IMR-90 (cell line): Measurements from ENCODE around the gene KLHL34. TPM values are rescaled to one million over a fixed set of nuclear protein-coding genes. Genes with fewer than 3 reads are reported as not detected.

Source experiments
- ATAC-seq: fragments of 200-7000 bp; cut with Tn5 transposase; 2 replicates; pipeline ENCODE4 v1.9.1; 2020; ENCODE audit warnings: low read depth, mild to moderate bottlenecking, moderate library complexity
- BruUV-seq: library from RNA; stranded (reverse); fragments of 400-500 nt; replicated peaks from 2 replicates; lab custom pipeline; 2021; lab: Mats Ljungman, UMichigan
- CTCF ChIA-PET: fragments of 300-600 bp; formaldehyde crosslinking; extraction: SDS; loops from one replicate; lab custom pipeline; 2021; ENCODE audit warnings: antibody characterized with exemption; lab: Yijun Ruan, JAX
- POLR2A ChIA-PET: fragments of 300-600 bp; sonication (Branson Sonifier 250); formaldehyde crosslinking; loops from one replicate; lab custom pipeline; 2022; ENCODE audit warnings: antibody characterized with exemption; ENCODE audit not compliant: unreplicated experiment; lab: Charles Lee
- DNase-seq: peaks from one replicate; pipeline ENCODE4 v3.0.0; 2013
- H2AFZ ChIP-seq: replicated peaks from 2 replicates; pipeline ENCODE3; 2013; ENCODE audit warnings: low read length, mild to moderate bottlenecking; ENCODE audit not compliant: poor library complexity
- H2AK5ac ChIP-seq: 2 replicates; pipeline ENCODE4 v1.6.1; 2013; ENCODE audit warnings: low read depth, low read length, inconsistent platforms
- H2AK9ac ChIP-seq: replicated peaks from 2 replicates; pipeline ENCODE3; 2013; ENCODE audit warnings: mild to moderate bottlenecking, low read depth, low read length, moderate library complexity; ENCODE audit not compliant: poor library complexity
- H2BK120ac ChIP-seq: 2 replicates; pipeline ENCODE4 v1.6.1; 2013; ENCODE audit warnings: low read depth, low read length, inconsistent platforms
- H2BK15ac ChIP-seq: 3 replicates; pipeline ENCODE4 v1.6.1; 2013; ENCODE audit warnings: low read depth, low read length, inconsistent platforms
- H2BK20ac ChIP-seq: 2 replicates; pipeline ENCODE4 v1.6.1; 2013; ENCODE audit warnings: low read depth, mild to moderate bottlenecking, inconsistent platforms, low read length, moderate library complexity
- H2BK5ac ChIP-seq: 2 replicates; pipeline ENCODE4 v1.6.1; 2013; ENCODE audit warnings: mild to moderate bottlenecking, low read depth, low read length, inconsistent platforms; ENCODE audit not compliant: poor library complexity, severe bottlenecking
- H3K14ac ChIP-seq: replicated peaks from 2 replicates; pipeline ENCODE4 v1.6.1; 2013; ENCODE audit warnings: low read depth, low read length, inconsistent platforms
- H3K18ac ChIP-seq: 2 replicates; pipeline ENCODE4 v1.6.1; 2013; ENCODE audit warnings: low read depth, low read length, control low read depth
- H3K23ac ChIP-seq: 2 replicates; pipeline ENCODE4 v1.6.1; 2013; ENCODE audit warnings: low read depth, low read length, inconsistent platforms
- H3K27ac ChIP-seq: 2 replicates; pipeline ENCODE4 v1.5.1; 2013; ENCODE audit warnings: mild to moderate bottlenecking, control low read depth, low read length; ENCODE audit not compliant: insufficient read depth
- H3K27me3 ChIP-seq: 2 replicates; pipeline ENCODE4 v1.6.1; 2013; ENCODE audit warnings: low read length; ENCODE audit not compliant: control insufficient read depth, insufficient read depth
- H3K36me3 ChIP-seq: 2 replicates; pipeline ENCODE4 v1.6.1; 2013; ENCODE audit warnings: low read length, mixed read lengths; ENCODE audit not compliant: control insufficient read depth, insufficient read depth
- H3K4ac ChIP-seq: 2 replicates; pipeline ENCODE4 v1.6.1; 2013; ENCODE audit warnings: low read depth, low read length, inconsistent platforms
- H3K4me1 ChIP-seq: 2 replicates; pipeline ENCODE4 v1.6.1; 2013; ENCODE audit warnings: low read length, mixed read lengths; ENCODE audit not compliant: control insufficient read depth, insufficient read depth
- H3K4me2 ChIP-seq: 2 replicates; pipeline ENCODE4 v1.6.1; 2013; ENCODE audit warnings: low read depth, mild to moderate bottlenecking, control low read depth, low read length, moderate library complexity
- H3K4me3 ChIP-seq: 2 replicates; pipeline ENCODE4 v1.5.1; 2013; ENCODE audit warnings: low read depth, mild to moderate bottlenecking, control low read depth, low read length, moderate library complexity; ENCODE audit not compliant: insufficient read depth
- H3K56ac ChIP-seq: 2 replicates; pipeline ENCODE4 v1.6.1; 2013; ENCODE audit warnings: low read length, inconsistent platforms; ENCODE audit not compliant: insufficient read depth; ENCODE audit errors: extremely low read depth
- H3K79me1 ChIP-seq, 2 experiments: 2 replicates each; pipeline ENCODE4 v1.6.1; 2013; ENCODE audit warnings: low read length in 2 of 2, inconsistent platforms in 1 of 2, low read depth in 1 of 2
- H3K9ac ChIP-seq: 2 replicates; pipeline ENCODE4 v1.6.1; 2013; ENCODE audit warnings: low read depth, low read length, control low read depth
- H3K9me1 ChIP-seq: 2 replicates; pipeline ENCODE4 v1.6.1; 2013; ENCODE audit warnings: low read length, inconsistent platforms; ENCODE audit not compliant: insufficient read depth
- H3K9me3 ChIP-seq: 2 replicates; pipeline ENCODE4 v1.6.1; 2013; ENCODE audit warnings: low read length; ENCODE audit not compliant: control insufficient read depth, insufficient read depth
- H4K20me1 ChIP-seq: 2 replicates; pipeline ENCODE4 v1.6.1; 2013; ENCODE audit warnings: low read length, inconsistent platforms; ENCODE audit not compliant: insufficient read depth
- H4K5ac ChIP-seq: 2 replicates; pipeline ENCODE4 v1.6.1; 2013; ENCODE audit warnings: mild to moderate bottlenecking, low read depth, low read length, control low read depth
- H4K8ac ChIP-seq, 2 experiments: 2 replicates each; pipeline ENCODE4 v1.6.1; 2013; ENCODE audit warnings: low read depth in 2 of 2, low read length in 2 of 2, control low read depth in 1 of 2, inconsistent platforms in 1 of 2
- H4K91ac ChIP-seq: 2 replicates; pipeline ENCODE4 v1.6.1; 2013; ENCODE audit warnings: low read depth, low read length, inconsistent platforms; ENCODE audit not compliant: insufficient read depth
- BHLHE40 ChIP-seq: fragments of 150-350 bp; IDR thresholded peaks from 2 replicates; pipeline ENCODE4 v1.6.1; 2016; ENCODE audit warnings: mild to moderate bottlenecking, low read depth, low read length
- CEBPB ChIP-seq: IDR thresholded peaks from 2 replicates; pipeline ENCODE4 v1.6.1; 2012; ENCODE audit warnings: low read depth, low read length, improper control_type of control experiment
- ELK1 ChIP-seq: fragments of 150-350 bp; IDR thresholded peaks from 2 replicates; pipeline ENCODE4 v1.6.1; 2016; ENCODE audit warnings: low read depth, mild to moderate bottlenecking, low read length, moderate library complexity, borderline replicate concordance
- FOS ChIP-seq: fragments of 150-350 bp; IDR thresholded peaks from 2 replicates; pipeline ENCODE4 v1.6.1; 2016; ENCODE audit warnings: low read depth, low read length
- MAFK ChIP-seq: IDR thresholded peaks from 2 replicates; pipeline ENCODE4 v1.6.1; 2012; ENCODE audit warnings: low read depth, low read length, improper control_type of control experiment
- MAZ ChIP-seq: IDR thresholded peaks from 2 replicates; pipeline ENCODE4 v1.6.1; 2012; ENCODE audit warnings: low read depth, mild to moderate bottlenecking, low read length, improper control_type of control experiment, moderate library complexity, borderline replicate concordance
- MXI1 ChIP-seq: IDR thresholded peaks from 2 replicates; pipeline ENCODE4 v1.6.1; 2012; ENCODE audit warnings: low read depth, mild to moderate bottlenecking, low read length, moderate library complexity, borderline replicate concordance
- NFE2L2 ChIP-seq: fragments of 150-350 bp; IDR thresholded peaks from 2 replicates; pipeline ENCODE4 v1.6.1; 2016; ENCODE audit warnings: low read depth, mild to moderate bottlenecking, low read length
- POLR2A ChIP-seq: IDR thresholded peaks from 2 replicates; pipeline ENCODE4 v1.6.1; 2012; ENCODE audit warnings: mild to moderate bottlenecking, low read depth, low read length
- RAD21 ChIP-seq: IDR thresholded peaks from 2 replicates; pipeline ENCODE4 v1.6.1; 2012; ENCODE audit warnings: low read length, improper control_type of control experiment
- RCOR1 ChIP-seq: IDR thresholded peaks from 2 replicates; pipeline ENCODE4 v1.6.1; 2012; ENCODE audit warnings: mild to moderate bottlenecking, low read length, improper control_type of control experiment; ENCODE audit not compliant: insufficient replicate concordance
- RFX5 ChIP-seq: IDR thresholded peaks from 2 replicates; pipeline ENCODE4 v1.8.0; 2012; ENCODE audit warnings: low read depth, mild to moderate bottlenecking, low read length, moderate library complexity
- SMC3 ChIP-seq: fragments of 150-350 bp; IDR thresholded peaks from 2 replicates; pipeline ENCODE4 v1.6.1; 2016; ENCODE audit warnings: low read depth, mild to moderate bottlenecking, antibody characterized with exemption, low read length, moderate library complexity
- WGBS, 2 experiments: methylation state at CpG; one replicate each; pipeline versions ENCODE4 v1.1.5 to v1.1.7; 2013; ENCODE audit warnings: missing lambda C conversion rate in 2 of 2; ENCODE audit not compliant: insufficient read length in 1 of 2; ENCODE audit errors: extremely low coverage in 2 of 2; 5-methylcytosine and 5-hydroxymethylcytosine counted together
- dilution Hi-C: fragments of 300-500 bp; cut with HindIII; formaldehyde crosslinking; loops from one replicate; pipeline ENCODE4 v1.14.3; 2018; ENCODE audit warnings: low sequenced_read_pairs; ENCODE audit not compliant: unreplicated experiment
- in situ Hi-C: fragments of 300-500 bp; cut with MboI; formaldehyde crosslinking; loops from 3 replicates; pipeline ENCODE4 v1.14.3; 2019; ENCODE audit warnings: low sequenced_read_pairs, inconsistent platforms, mixed read lengths
- intact Hi-C: fragments of 100-400 bp; cut with micrococcal nuclease; formaldehyde crosslinking; loops from 2 replicates; pipeline ENCODE4 v1.10.0; 2022
- polyA plus RNA-seq, 3 experiments: library from polyadenylated mRNA; depleted of rRNA; stranded (reverse); fragments of >200 nt; gene quantifications; 2 replicates each; pipeline ENCODE4 v1.2.3, GENCODE V29; 2012; ENCODE audit warnings: low replicate concordance in 1 of 3
- total RNA-seq: library from RNA; depleted of rRNA; stranded (reverse); fragments of >200 nt; gene quantifications from 2 replicates; pipeline ENCODE4 v1.2.3, GENCODE V29; 2012
- TF ChIP-seq, protein P1 (sequence below): conservative IDR thresholded peaks from 2 replicates; pipeline ENCODE4 v1.5.1; 2012; ENCODE audit warnings: mild to moderate bottlenecking, low read depth, low read length, improper control_type of control experiment
- TF ChIP-seq, protein P2 (sequence below): fragments of 150-350 bp; IDR thresholded peaks from 2 replicates; pipeline ENCODE4 v1.6.1; 2017; ENCODE audit warnings: mild to moderate bottlenecking, antibody characterized with exemption, low read length, low read depth

Gene KLHL34
- total and polyA plus RNA-seq, 2 of the 4 experiments (the other 2 are of a cell fraction) = not detected

DNA sequence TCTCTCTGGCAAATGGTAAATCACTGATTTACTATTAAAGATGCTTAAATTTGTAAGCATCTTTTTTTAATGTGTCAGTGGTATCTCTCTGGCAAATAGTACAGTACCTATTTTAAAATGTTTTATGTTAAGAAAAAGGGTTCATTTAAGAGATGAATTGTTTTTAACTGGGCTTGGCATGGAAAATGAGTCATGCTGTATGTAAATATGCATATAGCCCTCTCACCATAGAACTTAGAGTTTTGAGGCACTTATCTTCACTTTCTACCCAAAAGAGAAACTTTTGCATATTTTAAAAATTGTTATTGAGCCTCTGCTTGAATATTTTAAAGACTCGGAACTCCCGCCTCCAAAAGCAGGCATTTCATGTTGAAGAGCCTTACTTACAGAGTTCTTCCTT lies 37.9 kb downstream of the KLHL34 start:
- no CpG with 5 or more reads among the region's 2 CpGs for WGBS, 2 experiments
- H3K4ac ChIP-seq = no peak overlapping the region
- dilution Hi-C loops = no loop called here
- CTCF ChIA-PET = no interaction called here
- no peaks in the 10 kb centered on the region for H4K20me1 ChIP-seq
- no peak overlapping the region for H4K5ac ChIP-seq
- TF ChIP-seq CEBPB (no peak), RFX5 (no peak), FOS (no peak), POLR2A (no peak), RCOR1 (no peak), SMC3 (no peak), MXI1 (no peak), NFE2L2 (no peak), RAD21 (no peak), MAFK (no peak), MAZ (no peak), ELK1 (no peak), BHLHE40 (no peak)
- TF ChIP-seq, protein P1, sequence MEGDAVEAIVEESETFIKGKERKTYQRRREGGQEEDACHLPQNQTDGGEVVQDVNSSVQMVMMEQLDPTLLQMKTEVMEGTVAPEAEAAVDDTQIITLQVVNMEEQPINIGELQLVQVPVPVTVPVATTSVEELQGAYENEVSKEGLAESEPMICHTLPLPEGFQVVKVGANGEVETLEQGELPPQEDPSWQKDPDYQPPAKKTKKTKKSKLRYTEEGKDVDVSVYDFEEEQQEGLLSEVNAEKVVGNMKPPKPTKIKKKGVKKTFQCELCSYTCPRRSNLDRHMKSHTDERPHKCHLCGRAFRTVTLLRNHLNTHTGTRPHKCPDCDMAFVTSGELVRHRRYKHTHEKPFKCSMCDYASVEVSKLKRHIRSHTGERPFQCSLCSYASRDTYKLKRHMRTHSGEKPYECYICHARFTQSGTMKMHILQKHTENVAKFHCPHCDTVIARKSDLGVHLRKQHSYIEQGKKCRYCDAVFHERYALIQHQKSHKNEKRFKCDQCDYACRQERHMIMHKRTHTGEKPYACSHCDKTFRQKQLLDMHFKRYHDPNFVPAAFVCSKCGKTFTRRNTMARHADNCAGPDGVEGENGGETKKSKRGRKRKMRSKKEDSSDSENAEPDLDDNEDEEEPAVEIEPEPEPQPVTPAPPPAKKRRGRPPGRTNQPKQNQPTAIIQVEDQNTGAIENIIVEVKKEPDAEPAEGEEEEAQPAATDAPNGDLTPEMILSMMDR = no peak
- TF ChIP-seq, protein P2, sequence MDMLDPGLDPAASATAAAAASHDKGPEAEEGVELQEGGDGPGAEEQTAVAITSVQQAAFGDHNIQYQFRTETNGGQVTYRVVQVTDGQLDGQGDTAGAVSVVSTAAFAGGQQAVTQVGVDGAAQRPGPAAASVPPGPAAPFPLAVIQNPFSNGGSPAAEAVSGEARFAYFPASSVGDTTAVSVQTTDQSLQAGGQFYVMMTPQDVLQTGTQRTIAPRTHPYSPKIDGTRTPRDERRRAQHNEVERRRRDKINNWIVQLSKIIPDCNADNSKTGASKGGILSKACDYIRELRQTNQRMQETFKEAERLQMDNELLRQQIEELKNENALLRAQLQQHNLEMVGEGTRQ = no peak
- H3K27ac ChIP-seq = no peak overlapping the region
- H4K91ac ChIP-seq = no peak overlapping the region
- no peak for DNase-seq
- no peak overlapping the region for H3K14ac ChIP-seq
- H3K9me1 ChIP-seq = no peaks in the 10 kb centered on the region
- H3K23ac ChIP-seq = no peak overlapping the region
- no peak overlapping the region for H3K4me2 ChIP-seq
- H2AK9ac ChIP-seq = no peak overlapping the region
- no peak overlapping the region for H3K9ac ChIP-seq
- no peaks in the 10 kb centered on the region for H3K36me3 ChIP-seq
- H2BK120ac ChIP-seq = no peak overlapping the region
- intact Hi-C loops = no loop called here
- no peak overlapping the region for H2AK5ac ChIP-seq
- no peaks in the 10 kb centered on the region for H3K27me3 ChIP-seq
- no peak overlapping the region for H3K18ac ChIP-seq
- H2AFZ ChIP-seq = no peak overlapping the region
- POLR2A ChIA-PET = no interaction called here
- no peak overlapping the region for H3K4me3 ChIP-seq
- no peaks in the 10 kb centered on the region for H3K9me3 ChIP-seq
- no peak overlapping the region for H2BK15ac ChIP-seq
- no peaks in the 10 kb centered on the region for H3K4me1 ChIP-seq
- in situ Hi-C loops = no loop called here
- ATAC-seq = no peak
- H2BK5ac ChIP-seq = no peak overlapping the region
- BruUV-seq = no TSS peak
- no peak overlapping the region for H4K8ac ChIP-seq
- H3K56ac ChIP-seq = no peak overlapping the region
- no peak overlapping the region for H2BK20ac ChIP-seq
- no peaks in the 10 kb centered on the region for H3K79me1 ChIP-seq
